ENCODE data around the gene SUSD4. TPM values are rescaled to one million over a fixed set of nuclear protein-coding genes. Genes with fewer than 3 reads are reported as not detected.

Gene SUSD4
- total and polyA plus RNA-seq, 2 of the 4 experiments (the other 2 are of a cell fraction): 1.8 to 2.7 TPM

DNA sequence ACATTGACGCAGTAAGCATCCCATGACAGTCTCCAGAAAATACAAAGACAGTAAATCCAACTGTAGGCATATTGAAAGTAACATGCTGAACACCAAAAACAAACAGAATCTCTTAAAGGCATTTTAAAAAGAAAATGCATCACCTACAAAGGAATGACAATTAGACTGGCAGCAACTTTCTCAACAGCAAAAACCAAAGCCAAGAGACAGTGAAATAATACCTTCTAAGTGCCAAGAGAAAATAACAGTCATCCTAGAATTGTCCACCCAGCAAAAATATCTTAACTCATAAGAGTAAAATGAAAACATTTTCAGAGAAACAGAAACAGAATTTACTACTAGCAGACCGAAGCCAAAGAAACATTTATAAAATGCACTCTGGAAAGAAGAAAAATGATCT is 49.2 kb upstream of the SUSD4 start:
- Histone ChIP-seq H2BK20ac (ENCODE audit: low read depth, low read length) (no peak overlapping the region), H4K8ac (ENCODE audit: low read depth in 2 of 2, low read length in 2 of 2) (no peak overlapping the region), H2BK15ac (ENCODE audit: low read depth, low read length) (no peak overlapping the region), H3K4me2 (ENCODE audit: low read depth, low read length) (no peak overlapping the region), H3K36me3 (ENCODE audit: control insufficient read depth, insufficient read depth, low read length) (no peaks in the 10 kb centered on the region), H3K4me1 (ENCODE audit: control insufficient read depth, insufficient read depth, low read length) (peaks cover 12% of the 10 kb centered on the region), H3K56ac (ENCODE audit: extremely low read depth, insufficient read depth, low read length) (no peak overlapping the region), H4K20me1 (ENCODE audit: insufficient read depth, low read length) (no peaks in the 10 kb centered on the region), H3K4ac (ENCODE audit: low read depth, low read length) (no peak overlapping the region), H3K9ac (ENCODE audit: low read depth, low read length) (no peak overlapping the region), H4K91ac (ENCODE audit: insufficient read depth, low read depth, low read length) (no peak overlapping the region), H3K79me1 (ENCODE audit: low read depth in 1 of 2, low read length in 2 of 2) (no peaks in the 10 kb centered on the region), H3K23ac (ENCODE audit: low read depth, low read length) (no peak overlapping the region), H4K5ac (ENCODE audit: low read depth, low read length) (no peak overlapping the region), H3K4me3 (ENCODE audit: insufficient read depth, low read depth, low read length) (no peak overlapping the region), H3K27ac (ENCODE audit: insufficient read depth, low read length) (no peak overlapping the region), H3K18ac (ENCODE audit: low read depth, low read length) (no peak overlapping the region), H2AK9ac (replicated peaks; ENCODE audit: low read depth, low read length, poor library complexity) (no peak overlapping the region), H3K9me1 (ENCODE audit: insufficient read depth, low read length) (peaks cover 4% of the 10 kb centered on the region; the same call in 1 of the 2 replicates), H2BK120ac (ENCODE audit: low read depth, low read length) (no peak overlapping the region), H3K9me3 (ENCODE audit: control insufficient read depth, insufficient read depth, low read length) (no peaks in the 10 kb centered on the region), H2AFZ (replicated peaks; ENCODE audit: low read length, poor library complexity) (no peak overlapping the region), H2AK5ac (ENCODE audit: low read depth, low read length) (no peak overlapping the region), H3K27me3 (ENCODE audit: control insufficient read depth, insufficient read depth, low read length) (peaks cover under 1% of the 10 kb centered on the region; the same call in 1 of the 2 replicates), H2BK5ac (ENCODE audit: low read depth, low read length, poor library complexity, severe bottlenecking) (no peak overlapping the region), H3K14ac (replicated peaks; ENCODE audit: low read depth, low read length) (no peak overlapping the region)
- dilution Hi-C loops (cut with HindIII; ENCODE audit: low sequenced_read_pairs, unreplicated experiment): no loop called here
- POLR2A ChIA-PET (ENCODE audit: unreplicated experiment): no interaction called here
- DNase-seq (no peak), ATAC-seq (ENCODE audit: low read depth) (no peak)
- CTCF ChIA-PET: no interaction called here
- intact Hi-C loops (cut with micrococcal nuclease): loop anchor here (5.0 kb wide), 1 partner anchor 181 kb away; no protein-coding TSS in a partner anchor
- in situ Hi-C loops (cut with MboI; ENCODE audit: low sequenced_read_pairs): no loop called here
- TF ChIP-seq MAFK (IDR thresholded peaks at IDR 0.05; ENCODE audit: low read depth, low read length) (no peak), MAZ (IDR thresholded peaks at IDR 0.05; ENCODE audit: borderline replicate concordance, low read depth, low read length) (no peak), POLR2A (IDR thresholded peaks at IDR 0.05; ENCODE audit: low read depth, low read length) (no peak), BHLHE40 (IDR thresholded peaks at IDR 0.05; ENCODE audit: low read depth, low read length) (no peak), SMC3 (IDR thresholded peaks at IDR 0.05; ENCODE audit: low read depth, low read length) (no peak), CHD1 (IDR thresholded peaks at IDR 0.05; ENCODE audit: low read depth, low read length) (no peak), RCOR1 (IDR thresholded peaks at IDR 0.05; ENCODE audit: insufficient replicate concordance, low read length) (no peak), NFE2L2 (IDR thresholded peaks at IDR 0.05; ENCODE audit: low read depth, low read length) (no peak)
- TF ChIP-seq, protein P1, sequence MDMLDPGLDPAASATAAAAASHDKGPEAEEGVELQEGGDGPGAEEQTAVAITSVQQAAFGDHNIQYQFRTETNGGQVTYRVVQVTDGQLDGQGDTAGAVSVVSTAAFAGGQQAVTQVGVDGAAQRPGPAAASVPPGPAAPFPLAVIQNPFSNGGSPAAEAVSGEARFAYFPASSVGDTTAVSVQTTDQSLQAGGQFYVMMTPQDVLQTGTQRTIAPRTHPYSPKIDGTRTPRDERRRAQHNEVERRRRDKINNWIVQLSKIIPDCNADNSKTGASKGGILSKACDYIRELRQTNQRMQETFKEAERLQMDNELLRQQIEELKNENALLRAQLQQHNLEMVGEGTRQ (IDR thresholded peaks at IDR 0.05; ENCODE audit: low read depth, low read length): no peak
- TF ChIP-seq, protein P2, sequence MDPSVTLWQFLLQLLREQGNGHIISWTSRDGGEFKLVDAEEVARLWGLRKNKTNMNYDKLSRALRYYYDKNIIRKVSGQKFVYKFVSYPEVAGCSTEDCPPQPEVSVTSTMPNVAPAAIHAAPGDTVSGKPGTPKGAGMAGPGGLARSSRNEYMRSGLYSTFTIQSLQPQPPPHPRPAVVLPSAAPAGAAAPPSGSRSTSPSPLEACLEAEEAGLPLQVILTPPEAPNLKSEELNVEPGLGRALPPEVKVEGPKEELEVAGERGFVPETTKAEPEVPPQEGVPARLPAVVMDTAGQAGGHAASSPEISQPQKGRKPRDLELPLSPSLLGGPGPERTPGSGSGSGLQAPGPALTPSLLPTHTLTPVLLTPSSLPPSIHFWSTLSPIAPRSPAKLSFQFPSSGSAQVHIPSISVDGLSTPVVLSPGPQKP (IDR thresholded peaks at IDR 0.05; ENCODE audit: borderline replicate concordance, low read depth, low read length): no peak
- WGBS, 2 experiments (ENCODE audit: extremely low coverage in 2 of 2, insufficient read length in 1 of 2): no CpG with 5 or more reads among the region's 2 CpGs
- BruUV-seq (replicated peaks): no TSS peak
